Stimulated activated CD8-positive, alpha-beta memory T cell treated with anti-CD3 and anti-CD28 coated beads, Interleukin-7, amount 100 ng/mL, for 24 hours (primary cell): Measurements from ENCODE around the gene DEFB129.
"Not testable (repeated sequence)": the region's sequence is repeated elsewhere in the genome, so short reads cannot be mapped to it uniquely, and the experiment has no call there.

Experiments used
- DNase-seq: peaks from one replicate; pipeline ENCODE4 v3.0.0-alpha.2; 2020; ENCODE audit warnings: low read depth

The DEFB129 gene

GRCh38 chr20:226958-227357, at the start of gene DEFB129:
Gene DEFB129 (plus strand): TSS chr20:227258. CDS start chr20:227289, 31 bp downstream.
- no peak for DNase-seq

- DNase-seq, result no peak
Observed at GRCh38 chr20:184288-184687, 42.8 kb upstream of the DEFB129 start.

GRCh38 chr20:187733-188132, 39.3 kb upstream of the DEFB129 start:
- DNase-seq, result no peak

GRCh38 chr20:189611-190010, 37.4 kb upstream of the DEFB129 start, which contains the start of gene DEFB128:
Gene DEFB128 (minus strand): TSS chr20:189711. CDS start chr20:189623, 88 bp downstream.
- DNase-seq, result no peak

GRCh38 chr20:198225-198624, 28.8 kb upstream of the DEFB129 start:
- no peak for DNase-seq

GRCh38 chr20:199996-200395, 27.1 kb upstream of the DEFB129 start:
- no peak for DNase-seq

- DNase-seq, result not testable (repeated sequence)
Observed at GRCh38 chr20:203630-204029, 23.4 kb upstream of the DEFB129 start.

- no peak for DNase-seq
Observed at GRCh38 chr20:208942-209566, 18.0 kb upstream of the DEFB129 start.

- DNase-seq, result no peak
Observed at GRCh38 chr20:210809-211502, 16.1 kb upstream of the DEFB129 start.

- no peak for DNase-seq
Observed at GRCh38 chr20:214383-214782, 12.7 kb upstream of the DEFB129 start.

- no peak for DNase-seq
Observed at GRCh38 chr20:215796-216195, 11.3 kb upstream of the DEFB129 start.

- DNase-seq, result no peak
Observed at GRCh38 chr20:217266-217665, 9.8 kb upstream of the DEFB129 start.

GRCh38 chr20:219290-220115, 7.6 kb upstream of the DEFB129 start:
- DNase-seq, result no peak

GRCh38 chr20:221258-221830, 5.7 kb upstream of the DEFB129 start:
- no peak for DNase-seq

- not testable (repeated sequence) for DNase-seq
Observed at GRCh38 chr20:225879-226278, 1.2 kb upstream of the DEFB129 start.

- DNase-seq, result no peak
Observed at GRCh38 chr20:227439-228105, 514 bp downstream of the DEFB129 start.

GRCh38 chr20:235891-236290, 8.8 kb downstream of the DEFB129 start:
- DNase-seq, result no peak

GRCh38 chr20:237489-237888, 10.4 kb downstream of the DEFB129 start:
- no peak for DNase-seq

- no peak for DNase-seq
Observed at GRCh38 chr20:237929-238328, 10.9 kb downstream of the DEFB129 start.

- no peak for DNase-seq
Observed at GRCh38 chr20:242905-243304, 15.8 kb downstream of the DEFB129 start.

GRCh38 chr20:251354-251753, 24.3 kb downstream of the DEFB129 start:
- DNase-seq, result no peak

GRCh38 chr20:252801-253200, 25.7 kb downstream of the DEFB129 start:
- no peak for DNase-seq
